Measurements from ENCODE around the gene RABL2A. TPM values are rescaled to one million over a fixed set of nuclear protein-coding genes. Genes with fewer than 3 reads are reported as not detected.
"Not testable (repeated sequence)": the region's sequence is repeated elsewhere in the genome, so short reads cannot be mapped to it uniquely, and the experiment has no call there.

The RABL2A gene
- total RNA-seq, 2 experiments from 2014 or later = 11.8 TPM

- H3K4me1 Mint-ChIP-seq (ENCODE audit: low read depth); intact Hi-C loops (cut with micrococcal nuclease); H3K36me3 Mint-ChIP-seq (ENCODE audit: low read depth); H3K27ac Mint-ChIP-seq; H3K27me3 Mint-ChIP-seq; ATAC-seq; DNase-seq; H3K4me3 Mint-ChIP-seq; CTCF ChIA-PET; H3K9me3 Mint-ChIP-seq; POLR2A ChIA-PET: not testable (repeated sequence)
These were observed 24.1 kb downstream of the RABL2A start for GRCh38 chr2:113650834-113651815.

GRCh38 chr2:113652599-113652998, 25.5 kb downstream of the RABL2A start:
- CTCF ChIA-PET; H3K27ac Mint-ChIP-seq; H3K27me3 Mint-ChIP-seq; H3K9me3 Mint-ChIP-seq; POLR2A ChIA-PET; H3K36me3 Mint-ChIP-seq (ENCODE audit: low read depth); H3K4me1 Mint-ChIP-seq (ENCODE audit: low read depth); H3K4me3 Mint-ChIP-seq; ATAC-seq; intact Hi-C loops (cut with micrococcal nuclease); DNase-seq: not testable (repeated sequence)

GRCh38 chr2:113656031-113656624, 29.1 kb downstream of the RABL2A start:
- POLR2A ChIA-PET; ATAC-seq; CTCF ChIA-PET; H3K27me3 Mint-ChIP-seq; intact Hi-C loops (cut with micrococcal nuclease); H3K4me1 Mint-ChIP-seq (ENCODE audit: low read depth); H3K9me3 Mint-ChIP-seq; H3K27ac Mint-ChIP-seq; H3K36me3 Mint-ChIP-seq (ENCODE audit: low read depth): not testable (repeated sequence)
- H3K4me3 Mint-ChIP-seq = peak overlapping the region; percentile 52
- DNase-seq = peak; percentile 6

GRCh38 chr2:113657735-113658134, 30.7 kb downstream of the RABL2A start:
- DNase-seq; H3K4me3 Mint-ChIP-seq; H3K36me3 Mint-ChIP-seq (ENCODE audit: low read depth); POLR2A ChIA-PET; ATAC-seq; CTCF ChIA-PET; intact Hi-C loops (cut with micrococcal nuclease); H3K27ac Mint-ChIP-seq; H3K27me3 Mint-ChIP-seq; H3K9me3 Mint-ChIP-seq; H3K4me1 Mint-ChIP-seq (ENCODE audit: low read depth): not testable (repeated sequence)

GRCh38 chr2:113663285-113664060, 36.4 kb downstream of the RABL2A start:
- ATAC-seq; H3K36me3 Mint-ChIP-seq (ENCODE audit: low read depth); CTCF ChIA-PET; H3K9me3 Mint-ChIP-seq; intact Hi-C loops (cut with micrococcal nuclease); H3K4me3 Mint-ChIP-seq; H3K4me1 Mint-ChIP-seq (ENCODE audit: low read depth); H3K27me3 Mint-ChIP-seq; POLR2A ChIA-PET; DNase-seq; H3K27ac Mint-ChIP-seq: not testable (repeated sequence)

- H3K27me3 Mint-ChIP-seq; DNase-seq; intact Hi-C loops (cut with micrococcal nuclease); H3K9me3 Mint-ChIP-seq; ATAC-seq; H3K36me3 Mint-ChIP-seq (ENCODE audit: low read depth); H3K27ac Mint-ChIP-seq; H3K4me1 Mint-ChIP-seq (ENCODE audit: low read depth); POLR2A ChIA-PET; H3K4me3 Mint-ChIP-seq: not testable (repeated sequence)
- CTCF ChIA-PET = interaction anchor here (1.8 kb wide), 1 partner anchor 35 kb away, joined by 6 read pairs; no protein-coding TSS in a partner anchor
These were observed 37.9 kb downstream of the RABL2A start for GRCh38 chr2:113664761-113665533.

GRCh38 chr2:113669013-113669412, 41.9 kb downstream of the RABL2A start:
- H3K9me3 Mint-ChIP-seq; H3K36me3 Mint-ChIP-seq (ENCODE audit: low read depth); H3K27me3 Mint-ChIP-seq; H3K4me1 Mint-ChIP-seq (ENCODE audit: low read depth); ATAC-seq; H3K4me3 Mint-ChIP-seq; CTCF ChIA-PET; DNase-seq; intact Hi-C loops (cut with micrococcal nuclease); H3K27ac Mint-ChIP-seq; POLR2A ChIA-PET: not testable (repeated sequence)
